ENCODE measurements around the gene TCERG1. TPM values are rescaled to one million over a fixed set of nuclear protein-coding genes. Genes with fewer than 3 reads are reported as not detected.
A peak's percentile ranks its signal among the peaks of the same experiment; 100 is the strongest.

TCERG1 gene
- total RNA-seq, 1 donor, result 71.7 TPM

DNA sequence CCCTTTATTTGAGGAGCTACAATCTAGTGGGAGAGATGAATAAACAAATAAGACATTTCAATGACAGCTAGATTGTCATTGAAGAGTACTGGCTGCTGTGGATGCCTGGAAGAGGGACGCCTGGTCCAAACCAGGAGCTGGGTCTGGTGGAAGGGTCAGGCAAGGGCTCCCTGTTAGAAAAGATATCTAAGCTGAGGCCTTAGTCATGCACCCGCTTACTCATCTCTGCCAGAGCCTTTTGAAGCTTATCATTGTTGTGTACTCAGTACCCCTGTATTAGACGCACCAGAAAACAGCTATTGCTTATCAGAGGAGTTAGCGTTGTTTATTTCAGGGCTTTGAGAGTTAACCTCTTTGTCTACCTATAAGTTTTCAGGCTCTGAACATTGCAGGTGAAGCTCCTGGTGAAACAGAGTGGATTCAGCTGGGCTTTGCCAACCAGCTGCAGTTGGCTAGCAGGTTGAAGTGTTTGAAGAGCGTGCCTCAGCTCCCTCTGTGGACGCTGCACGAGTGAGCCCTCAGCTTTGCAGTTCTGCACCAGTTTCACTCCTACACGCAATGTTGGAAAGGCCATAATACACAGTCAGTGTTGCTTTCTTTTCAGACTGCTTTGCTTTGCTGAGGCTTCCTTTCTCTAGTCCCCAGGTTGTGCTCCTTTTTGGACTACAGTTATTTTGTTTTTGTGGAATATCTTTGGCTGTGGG is 74.4 kb downstream of the TCERG1 start:
- no peak for DNase-seq (ENCODE audit: low read depth)
- H3K4me3 ChIP-seq (ENCODE audit: low read depth, low read length), result no peak overlapping the region
- TF ChIP-seq CTCF (IDR thresholded peaks at IDR 0.05; ENCODE audit: insufficient read depth, low read depth, low read length), result no peak

DNA sequence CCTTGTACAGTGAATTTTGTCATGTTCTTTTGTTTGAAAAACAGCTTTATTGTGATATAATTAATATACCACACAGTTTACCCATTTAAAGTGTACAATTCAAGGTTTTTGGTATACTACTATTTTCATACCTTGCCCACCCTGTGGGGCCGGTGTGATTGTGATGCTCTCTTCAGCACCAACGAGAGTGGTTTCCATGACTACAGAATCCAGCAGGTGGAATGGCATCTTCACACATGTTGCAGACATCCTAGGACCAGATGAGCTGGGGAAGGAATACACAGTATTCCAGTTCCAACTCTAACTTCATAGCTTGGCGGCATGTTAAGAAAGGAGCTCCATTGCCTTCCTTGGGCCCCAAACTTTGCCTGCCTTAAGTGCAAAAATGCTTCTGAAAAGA is 76.6 kb downstream of the TCERG1 start:
- no peak overlapping the region for H3K4me3 ChIP-seq (ENCODE audit: low read depth, low read length)
- no peak for DNase-seq (ENCODE audit: low read depth)
- no peak for TF ChIP-seq CTCF (IDR thresholded peaks at IDR 0.05; ENCODE audit: insufficient read depth, low read depth, low read length)

DNA sequence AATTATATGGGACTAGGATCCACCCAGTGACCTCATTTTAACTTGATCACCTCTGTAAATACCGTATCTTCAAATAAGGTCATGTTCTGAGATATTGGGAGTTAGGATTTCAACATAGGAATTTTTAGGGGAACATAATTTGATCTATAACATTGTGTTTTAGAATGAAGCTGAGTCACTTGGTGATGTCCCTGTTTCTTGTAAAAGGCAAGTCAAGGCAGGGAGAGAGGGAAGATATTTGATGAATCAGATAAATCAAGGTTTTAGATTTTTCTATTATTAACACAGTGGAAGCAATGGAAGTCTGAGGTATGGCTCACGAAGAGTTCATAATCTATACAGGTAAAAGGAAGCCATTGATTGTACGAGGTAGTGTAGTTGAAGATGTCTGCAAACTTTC is 80.7 kb downstream of the TCERG1 start:
- TF ChIP-seq CTCF (IDR thresholded peaks at IDR 0.05; ENCODE audit: insufficient read depth, low read depth, low read length), result no peak
- DNase-seq (ENCODE audit: low read depth), result no peak
- no peak overlapping the region for H3K4me3 ChIP-seq (ENCODE audit: low read depth, low read length)

GRCh38 chr5:146528236-146528635 is 81.1 kb downstream of the TCERG1 start:
- DNase-seq (ENCODE audit: low read depth), result peak; percentile 16
- H3K4me3 ChIP-seq (ENCODE audit: low read depth, low read length), result no peak overlapping the region
- TF ChIP-seq CTCF (IDR thresholded peaks at IDR 0.05; ENCODE audit: insufficient read depth, low read depth, low read length), result peak; percentile 30

DNA sequence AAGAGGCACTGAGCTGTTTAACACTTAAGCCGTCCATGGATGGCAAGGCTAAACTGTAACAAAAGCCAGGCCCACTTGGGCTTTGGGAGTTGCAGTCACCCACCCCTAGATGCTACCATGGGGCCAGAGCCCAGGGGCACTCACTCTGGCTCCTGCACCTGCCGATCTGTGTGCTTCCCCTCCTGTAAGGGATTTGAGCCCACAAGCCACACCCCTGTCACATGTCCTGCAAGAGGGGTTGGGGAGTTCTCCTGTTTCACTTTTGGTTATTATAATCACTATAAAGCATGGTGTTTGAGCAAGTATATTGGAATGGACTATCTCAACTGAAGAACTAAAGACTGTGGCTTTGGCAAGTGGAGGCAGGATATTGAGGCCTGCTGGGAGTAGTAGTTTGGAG is 82.9 kb downstream of the TCERG1 start:
- no peak overlapping the region for H3K4me3 ChIP-seq (ENCODE audit: low read depth, low read length)
- no peak for TF ChIP-seq CTCF (IDR thresholded peaks at IDR 0.05; ENCODE audit: insufficient read depth, low read depth, low read length)
- no peak for DNase-seq (ENCODE audit: low read depth)

DNA sequence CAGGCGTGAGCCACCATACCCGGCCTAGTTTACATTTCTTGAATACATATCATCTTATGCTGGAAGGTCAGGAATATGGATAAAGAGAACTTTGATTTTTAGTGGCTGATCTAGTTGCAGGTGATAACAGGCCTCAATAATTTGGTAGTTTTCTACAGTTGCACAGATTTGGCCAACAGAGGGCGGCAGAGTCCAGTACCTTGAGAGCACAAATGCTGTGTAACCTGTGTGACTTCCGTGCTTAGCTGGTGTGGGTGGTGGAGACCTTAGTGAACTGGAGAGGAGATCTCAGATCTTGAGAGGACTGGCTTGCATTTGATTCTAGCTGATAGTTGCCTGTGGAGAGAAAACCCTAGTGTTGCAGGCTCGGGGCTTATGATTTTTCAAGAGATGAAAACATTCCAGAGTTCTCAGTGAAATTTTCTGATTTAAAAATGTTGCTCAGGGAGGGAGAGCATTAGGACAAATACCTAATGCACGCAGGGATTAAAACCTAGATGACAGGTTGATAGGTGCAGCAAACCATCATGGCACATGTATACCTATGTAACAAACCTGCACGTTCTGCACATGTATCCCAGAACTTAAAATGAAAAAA is 86.2 kb downstream of the TCERG1 start:
- peak; percentile 84 for TF ChIP-seq CTCF (IDR thresholded peaks at IDR 0.05; ENCODE audit: insufficient read depth, low read depth, low read length)
- DNase-seq (ENCODE audit: low read depth), result peak; percentile 56
- H3K4me3 ChIP-seq (ENCODE audit: low read depth, low read length), result no peak overlapping the region
